Suprapubic skin (tissue), 4 donors: ENCODE results near the gene SMIM13.

Source experiments
- CTCF ChIP-seq, 2 donors: fragments of 200-600 bp in 1 of 2; fragments of 450-650 bp in 1 of 2; sonication (generic) in 1 of 2; IDR thresholded peaks; one replicate each; pipeline ENCODE4 v1.5.1; 2016 to 2019; ENCODE audit warnings: antibody characterized with exemption in 2 of 2, mild to moderate bottlenecking in 1 of 2, moderate library complexity in 1 of 2
- EP300 ChIP-seq: sonication (generic); formaldehyde crosslinking; IDR thresholded peaks from one replicate; pipeline ENCODE4 v1.6.1; 2017; ENCODE audit warnings: antibody characterized with exemption
- POLR2A ChIP-seq, 2 donors: fragments of 450-650 bp; IDR thresholded peaks; one replicate each; pipeline ENCODE4 v1.6.1; 2017; ENCODE audit warnings: antibody characterized with exemption in 2 of 2, mild to moderate bottlenecking in 2 of 2, moderate library complexity in 2 of 2
- POLR2AphosphoS5 ChIP-seq, 3 donors: sonication (generic); formaldehyde crosslinking; IDR thresholded peaks; one replicate each; pipeline ENCODE4 v1.6.1; 2017; ENCODE audit warnings: antibody characterized with exemption in 3 of 3

DNA sequence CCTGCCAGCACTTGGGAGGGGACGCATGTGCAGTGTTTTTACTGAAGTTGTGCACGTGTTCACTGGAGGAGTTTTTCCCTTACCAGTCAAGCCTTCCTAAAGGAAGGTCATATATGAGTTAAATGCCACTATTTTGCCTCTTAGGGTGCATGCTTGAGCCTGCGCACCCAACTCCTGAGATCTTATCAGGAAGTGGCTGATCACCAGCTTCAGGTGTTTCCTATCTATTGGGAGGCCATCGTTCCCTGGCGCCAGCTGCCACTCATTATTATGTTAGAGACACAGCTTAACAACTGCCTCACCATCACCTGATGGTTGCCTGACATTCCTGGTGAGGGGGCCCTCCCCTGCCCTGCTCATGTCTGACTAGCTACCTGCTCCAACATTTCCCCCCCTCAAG, 9.4 kb downstream of the SMIM13 start:
- TF ChIP-seq POLR2AphosphoS5 (IDR thresholded peaks at IDR 0.05) (no peak), CTCF (IDR thresholded peaks at IDR 0.05) (no peak), EP300 (no peak), POLR2A (IDR thresholded peaks at IDR 0.05) (no peak)
